H1 (cell line): ENCODE data around the gene TMEM129. TPM values are rescaled to one million over a fixed set of nuclear protein-coding genes. Genes with fewer than 3 reads are reported as not detected.

ENCODE experiments used
- CTCF ChIA-PET: fragments of 300-600 bp; sonication (Branson Sonifier 250); formaldehyde crosslinking; loops from one replicate; lab custom pipeline; 2021; ENCODE audit not compliant: partially characterized antibody; lab: Charles Lee
- POLR2A ChIA-PET: fragments of 300-600 bp; sonication (Branson Sonifier 250); formaldehyde crosslinking; loops from one replicate; lab custom pipeline; 2021; ENCODE audit warnings: inconsistent platforms; ENCODE audit not compliant: partially characterized antibody; lab: Charles Lee
- DNase-seq, 2 experiments: peaks; one replicate each; pipeline versions ENCODE4 v3.0.0 to v3.0.0-alpha.2; 2010 to 2022; ENCODE audit warnings: low spot score in 2 of 2, low read depth in 1 of 2, mixed read lengths in 1 of 2
- FAIRE-seq: peaks from 2 replicates; lab custom pipeline; 2011; peaks lifted over from hg19 to GRCh38; lab: Jason Lieb, UNC
- H2AFZ ChIP-seq: 2 replicates; pipeline ENCODE4 v1.8.1; 2012; ENCODE audit warnings: low read length, inconsistent platforms
- H2AK5ac ChIP-seq: 2 replicates; pipeline ENCODE4 v1.6.1; 2013; ENCODE audit warnings: low read depth, low read length
- H2BK120ac ChIP-seq: replicated peaks from 2 replicates; pipeline ENCODE3; 2013; ENCODE audit warnings: low read depth, low read length, inconsistent platforms
- H2BK12ac ChIP-seq: 2 replicates; pipeline ENCODE4 v1.6.1; 2013; ENCODE audit warnings: low read depth, low read length
- H2BK15ac ChIP-seq: 2 replicates; pipeline ENCODE4 v1.6.1; 2013; ENCODE audit warnings: low read length
- H2BK20ac ChIP-seq: 2 replicates; pipeline ENCODE4 v1.6.1; 2013; ENCODE audit warnings: low read length
- H2BK5ac ChIP-seq: 2 replicates; pipeline ENCODE4 v1.6.1; 2013; ENCODE audit warnings: low read depth, low read length
- H3K14ac ChIP-seq: 2 replicates; pipeline ENCODE4 v1.6.1; 2013; ENCODE audit warnings: inconsistent platforms; ENCODE audit not compliant: insufficient read length
- H3K18ac ChIP-seq: 2 replicates; pipeline ENCODE4 v1.6.1; 2013; ENCODE audit warnings: low read length; ENCODE audit errors: extremely low read depth
- H3K23ac ChIP-seq: 2 replicates; pipeline ENCODE4 v1.6.1; 2013; ENCODE audit warnings: inconsistent platforms; ENCODE audit not compliant: insufficient read length
- H3K23me2 ChIP-seq: 2 replicates; pipeline ENCODE4 v1.6.1; 2013; ENCODE audit warnings: low read depth, low read length
- H3K27ac ChIP-seq: 2 replicates; pipeline ENCODE4 v1.6.1; 2011; ENCODE audit warnings: low read depth, low read length, inconsistent platforms
- H3K27me3 ChIP-seq, 4 experiments: replicated peaks in 1 of 4; 1 replicate in 1 of 4; 2 replicates in 3 of 4; pipeline versions ENCODE4 v1.6.1 to v1.8.1; 2011 to 2013; ENCODE audit warnings: low read length in 3 of 4, mild to moderate bottlenecking in 3 of 4, inconsistent platforms in 2 of 4, mixed read lengths in 2 of 4, moderate library complexity in 1 of 4; ENCODE audit not compliant: control insufficient read depth in 3 of 4, insufficient read depth in 3 of 4; ENCODE audit errors: extremely low read depth in 1 of 4
- H3K36me3 ChIP-seq, 4 experiments: 2 replicates each; pipeline versions ENCODE4 v1.6.1 to v1.8.1; 2011 to 2013; ENCODE audit warnings: mild to moderate bottlenecking in 4 of 4, low read length in 3 of 4, moderate library complexity in 2 of 4, control low read depth in 1 of 4, inconsistent platforms in 1 of 4; ENCODE audit not compliant: insufficient read depth in 4 of 4, control insufficient read depth in 2 of 4
- H3K4ac ChIP-seq: replicated peaks from 2 replicates; pipeline ENCODE3; 2013; ENCODE audit warnings: low read length, low read depth, mixed read lengths, inconsistent platforms; ENCODE audit not compliant: insufficient read length
- H3K4me1 ChIP-seq, 4 experiments: replicated peaks in 1 of 4; 1 replicate in 1 of 4; 2 replicates in 3 of 4; pipeline versions ENCODE4 v1.6.1 to v1.8.1; 2011 to 2013; ENCODE audit warnings: low read length in 3 of 4, inconsistent platforms in 2 of 4, mixed read lengths in 1 of 4; ENCODE audit not compliant: insufficient read depth in 4 of 4, control insufficient read depth in 3 of 4
- H3K4me2 ChIP-seq, 2 experiments: 2 replicates each; pipeline versions ENCODE4 v1.6.1 to v1.8.1; 2011 to 2013; ENCODE audit warnings: low read depth in 2 of 2, low read length in 2 of 2, control low read depth in 1 of 2, inconsistent platforms in 1 of 2, mild to moderate bottlenecking in 1 of 2; ENCODE audit not compliant: insufficient read depth in 1 of 2
- H3K4me3 ChIP-seq, 4 experiments: fragments of 200-600, 300-600 bp in 1 of 4; sonication (generic), shearing (Covaris generic), sonication (Bioruptor Twin) in 1 of 4; 2 replicates each; pipeline versions ENCODE4 v1.5.1 to v1.8.1; 2011 to 2016; ENCODE audit warnings: low read length in 4 of 4, low read depth in 3 of 4, control low read depth in 2 of 4, inconsistent platforms in 2 of 4, mild to moderate bottlenecking in 2 of 4, mixed read lengths in 1 of 4, moderate library complexity in 1 of 4; ENCODE audit not compliant: insufficient read depth in 2 of 4; ENCODE audit errors: extremely low read depth in 1 of 4
- H3K56ac ChIP-seq: replicated peaks from 2 replicates; pipeline ENCODE3; 2013; ENCODE audit warnings: low read depth, mild to moderate bottlenecking, mixed read lengths, low read length, inconsistent platforms; ENCODE audit not compliant: insufficient read length
- H3K79me1 ChIP-seq: 2 replicates; pipeline ENCODE4 v1.6.1; 2013; ENCODE audit warnings: low read depth, low read length, control low read depth
- H3K79me2 ChIP-seq, 2 experiments: 2 replicates each; pipeline versions ENCODE4 v1.6.1 to v1.8.1; 2012 to 2013; ENCODE audit warnings: low read length in 2 of 2, mild to moderate bottlenecking in 2 of 2, inconsistent platforms in 1 of 2; ENCODE audit not compliant: insufficient read depth in 2 of 2, control insufficient read depth in 1 of 2
- H3K9ac ChIP-seq, 4 experiments: replicated peaks in 1 of 4; 1 replicate in 1 of 4; 2 replicates in 3 of 4; pipeline versions ENCODE4 v1.6.1 to v1.8.1; 2011 to 2013; ENCODE audit warnings: low read depth in 3 of 4, low read length in 3 of 4, control low read depth in 2 of 4, mild to moderate bottlenecking in 2 of 4, moderate library complexity in 2 of 4, inconsistent platforms in 1 of 4; ENCODE audit errors: extremely low read depth in 1 of 4
- H3K9me3 ChIP-seq, 2 experiments: 2 replicates each; pipeline versions ENCODE4 v1.6.1 to v1.8.1; 2012 to 2013; ENCODE audit warnings: mild to moderate bottlenecking in 2 of 2, moderate library complexity in 2 of 2, control low read depth in 1 of 2, inconsistent platforms in 1 of 2, low read depth in 1 of 2, low read length in 1 of 2, mixed read lengths in 1 of 2; ENCODE audit not compliant: insufficient read depth in 2 of 2
- H4K20me1 ChIP-seq, 2 experiments: replicated peaks in 1 of 2; 2 replicates each; pipeline versions ENCODE3 to v1.8.1; 2011 to 2013; ENCODE audit warnings: inconsistent platforms in 2 of 2, low read length in 2 of 2, mild to moderate bottlenecking in 1 of 2; ENCODE audit not compliant: insufficient read depth in 2 of 2, control insufficient read depth in 1 of 2
- H4K5ac ChIP-seq: 2 replicates; pipeline ENCODE4 v1.6.1; 2013; ENCODE audit warnings: low read length, low read depth, mixed read lengths, inconsistent platforms; ENCODE audit not compliant: insufficient read length
- H4K8ac ChIP-seq: 2 replicates; pipeline ENCODE4 v1.8.0; 2013; ENCODE audit warnings: mild to moderate bottlenecking, moderate library complexity, low read length, inconsistent platforms; ENCODE audit not compliant: insufficient read depth; ENCODE audit errors: extremely low read depth
- H4K91ac ChIP-seq: replicated peaks from 2 replicates; pipeline ENCODE3; 2013; ENCODE audit warnings: low read length, mixed read lengths, inconsistent platforms; ENCODE audit not compliant: insufficient read length
- ASH2L ChIP-seq: fragments of 200-600, 300-600 bp; sonication (generic); IDR thresholded peaks from one replicate; pipeline ENCODE4 v1.7.1; 2017; ENCODE audit warnings: low read length
- BRCA1 ChIP-seq: IDR thresholded peaks from 2 replicates; pipeline ENCODE4 v1.6.1; 2012; ENCODE audit warnings: low read depth, low read length, improper control_type of control experiment
- EGR1 ChIP-seq: IDR thresholded peaks from 2 replicates; pipeline ENCODE4 v1.6.1; 2011; ENCODE audit warnings: low read depth, low read length, borderline replicate concordance
- EZH2 ChIP-seq: fragments of 200-600 bp; sonication (generic); IDR thresholded peaks from 2 replicates; pipeline ENCODE4 v1.7.1; 2012; ENCODE audit warnings: low read depth, mild to moderate bottlenecking, moderate library complexity, low read length, inconsistent platforms; ENCODE audit not compliant: severe bottlenecking
- HDAC2 ChIP-seq, 2 experiments: fragments of 300-600 bp in 1 of 2; sonication (generic) in 1 of 2; IDR thresholded peaks; 2 replicates each; pipeline ENCODE4 v1.6.1; 2011 to 2012; ENCODE audit warnings: low read depth in 2 of 2, low read length in 2 of 2, mild to moderate bottlenecking in 2 of 2, moderate library complexity in 2 of 2, borderline replicate concordance in 1 of 2, inconsistent platforms in 1 of 2
- POU5F1 ChIP-seq: IDR thresholded peaks from 2 replicates; pipeline ENCODE4 v1.6.1; 2011; ENCODE audit warnings: low read depth, mild to moderate bottlenecking, low read length, moderate library complexity
- SIRT6 ChIP-seq: IDR thresholded peaks from one replicate; pipeline ENCODE4 v1.7.1; 2012; ENCODE audit warnings: low read length, inconsistent platforms
- WGBS, 2 experiments: shearing (Covaris generic) in 1 of 2; methylation state at CpG; one replicate each; pipeline versions ENCODE4 v1.1.6 to v1.1.7; 2013 to 2015; ENCODE audit warnings: low lambda C conversion rate in 2 of 2, mixed read lengths in 2 of 2, inconsistent platforms in 1 of 2, low coverage in 1 of 2, missing lambda C conversion rate in 1 of 2; ENCODE audit not compliant: insufficient replicate concordance in 2 of 2, insufficient coverage in 1 of 2, insufficient read length in 1 of 2; ENCODE audit errors: extremely low coverage in 1 of 2, missing lambda C conversion rate in 1 of 2; 5-methylcytosine and 5-hydroxymethylcytosine counted together
- polyA plus RNA-seq, 7 experiments: library from polyadenylated mRNA; depleted of rRNA in 3 of 7; stranded (reverse) in 5 of 7; unstranded in 2 of 7; fragments of >200 nt in 5 of 7; fragments of 200-250 nt in 2 of 7; gene quantifications; 1 replicate in 5 of 7; 2 replicates in 1 of 7; 4 replicates in 1 of 7; pipeline versions ENCODE4 v1.2.1 to v1.2.3, GENCODE V29; 2011 to 2013; ENCODE audit warnings: missing spikeins in 2 of 7, mixed read lengths in 2 of 7
- total RNA-seq: library from RNA; stranded (reverse); fragmentation: NEBNext Ultra II Directional; extraction: Animal tissue kit (Norgen Biotek cat#: 25700); gene quantifications from 2 replicates; pipeline ENCODE4 v1.2.1, GENCODE V29; 2021

TMEM129 gene
- total and polyA plus RNA-seq, 2 of the 8 experiments (the other 6 are each of a cell fraction or from before 2014, with no cell fraction given) = 31.5 to 58.7 TPM

DNA sequence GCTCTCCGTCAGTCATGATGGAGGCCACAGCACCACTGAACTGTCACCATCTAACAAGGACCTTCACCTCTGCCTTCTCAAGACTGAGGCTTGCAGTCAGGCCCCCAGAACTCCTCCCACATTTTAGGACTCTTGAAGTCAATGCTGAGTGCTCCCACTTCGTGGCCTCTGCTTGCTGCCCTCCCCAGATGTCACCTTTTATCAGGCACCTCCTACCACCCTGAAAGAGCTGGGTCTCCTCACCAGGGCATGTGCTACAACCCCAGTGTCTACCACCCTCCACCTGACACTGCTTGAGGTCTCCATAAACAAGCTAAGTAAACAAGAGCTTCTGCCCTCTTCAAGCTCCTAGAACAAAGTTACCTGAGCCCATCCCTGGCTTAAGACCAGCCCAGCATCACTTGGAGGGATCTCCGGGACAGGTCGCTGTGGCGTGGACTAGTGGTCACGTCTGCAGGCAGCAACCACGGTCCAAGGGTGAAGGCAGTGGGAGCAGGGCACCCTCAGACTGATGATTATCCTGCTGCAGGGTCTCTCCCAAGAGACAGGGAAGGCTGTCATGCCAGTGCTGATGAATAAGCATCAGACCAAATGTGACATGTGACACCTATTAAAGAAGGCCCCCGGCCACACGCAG, 29.3 kb downstream of the TMEM129 start:
- CTCF ChIA-PET = interaction anchor here (0.7 to 22.9 kb wide), 9 partner anchors 9 to 62 kb away, joined by 3 to 326 read pairs (median 5); partner anchors contain the start of genes FAM53A, SLBP, TACC3 and TMEM129
- POLR2A ChIA-PET = interaction anchor here (1.1 to 1.4 kb wide), 2 partner anchors 9 to 20 kb away, joined by 3 to 4 read pairs; partner anchors contain the start of gene SLBP
- peaks cover 15 to 45% (median 27%) of the 10 kb centered on the region in 4 experiments; a peak in 7 of 8 replicates for H3K36me3 ChIP-seq

More for the DNA sequence above, 29.3 kb downstream of the TMEM129 start:
- Histone ChIP-seq H2BK15ac (no peak overlapping the region), H3K56ac (no peak overlapping the region), H4K91ac (no peak overlapping the region), H2BK5ac (no peak overlapping the region), H2AFZ (no peak overlapping the region), H2BK12ac (no peak overlapping the region), H3K23ac (no peak overlapping the region), H4K8ac (no peak overlapping the region), H3K4ac (no peak overlapping the region), H3K9me3 (no peaks in the 10 kb centered on the region), H2BK120ac (no peak overlapping the region), H3K9ac (no peak overlapping the region), H3K4me3 (no peak overlapping the region), H3K23me2 (no peaks in the 10 kb centered on the region), H3K79me1 (no peaks in the 10 kb centered on the region), H4K5ac (no peak overlapping the region), H3K27ac (no peak overlapping the region), H4K20me1 (peaks cover 6 to 9% of the 10 kb centered on the region in 2 experiments), H3K27me3 (no peaks in the 10 kb centered on the region), H3K4me2 (no peak overlapping the region), H2BK20ac (no peak overlapping the region), H3K14ac (no peak overlapping the region), H3K18ac (no peak overlapping the region), H3K79me2 (no peaks in the 10 kb centered on the region), H2AK5ac (no peak overlapping the region), H3K4me1 (no peaks in the 10 kb centered on the region)
- DNase-seq = no peak
- FAIRE-seq = no peak
- TF ChIP-seq POU5F1 = no peak
- no peak for TF ChIP-seq BRCA1
- no peak for TF ChIP-seq EZH2
- no peak for TF ChIP-seq SIRT6
- TF ChIP-seq ASH2L = no peak
- TF ChIP-seq HDAC2 (IDR thresholded peaks at IDR 0.05; ENCODE audit: borderline replicate concordance in 1 of 2, low read depth in 2 of 2, low read length in 2 of 2) = no peak
- TF ChIP-seq EGR1 = no peak
- 90% methylated on average over 9 of the region's 9 CpGs; no CpG with 5 or more reads in 1 of the 2 experiments for WGBS, 2 experiments
